Fibroblast of lung (primary cell): ENCODE results near the gene SEMA5B. TPM values are rescaled to one million over a fixed set of nuclear protein-coding genes. Genes with fewer than 3 reads are reported as not detected.

Experiments used
- DNase-seq, 2 donors: peaks; one replicate each; pipeline versions ENCODE4 v3.0.0 to v3.0.0-alpha.2; 2010; ENCODE audit warnings: low read depth in 2 of 2
- H2AFZ ChIP-seq: 2 replicates; pipeline ENCODE4 v1.5.1; 2012; ENCODE audit warnings: low read length, control low read depth, inconsistent platforms
- H3K27ac ChIP-seq: 2 replicates; pipeline ENCODE4 v1.5.1; 2011; ENCODE audit warnings: low read length, control low read depth; ENCODE audit not compliant: insufficient read depth
- H3K27me3 ChIP-seq: 2 replicates; pipeline ENCODE4 v1.5.1; 2011; ENCODE audit warnings: mild to moderate bottlenecking, low read length; ENCODE audit not compliant: control insufficient read depth, insufficient read depth
- H3K36me3 ChIP-seq: 2 replicates; pipeline ENCODE4 v1.5.1; 2011; ENCODE audit warnings: low read length; ENCODE audit not compliant: control insufficient read depth, insufficient read depth
- H3K4me1 ChIP-seq: 2 replicates; pipeline ENCODE4 v1.5.1; 2011; ENCODE audit warnings: low read length; ENCODE audit not compliant: control insufficient read depth, insufficient read depth; ENCODE audit errors: extremely low read depth
- H3K4me2 ChIP-seq: 2 replicates; pipeline ENCODE4 v1.5.1; 2011; ENCODE audit warnings: low read length, control low read depth; ENCODE audit not compliant: insufficient read depth; ENCODE audit errors: extremely low read depth
- H3K4me3 ChIP-seq, 4 experiments: fragments of 200-600 bp in 1 of 4; sonication (generic) in 1 of 4; replicated peaks in 1 of 4; 2 replicates each; pipeline ENCODE4 v1.5.1; 2011 to 2016; ENCODE audit warnings: low read length in 4 of 4, low read depth in 3 of 4, mild to moderate bottlenecking in 3 of 4, control low read depth in 2 of 4, inconsistent platforms in 1 of 4, mixed read lengths in 1 of 4; ENCODE audit not compliant: insufficient read depth in 1 of 4; ENCODE audit errors: control extremely low read depth in 1 of 4
- H3K79me2 ChIP-seq: 2 replicates; pipeline ENCODE4 v1.5.1; 2012; ENCODE audit warnings: mild to moderate bottlenecking, low read length, inconsistent platforms; ENCODE audit not compliant: control insufficient read depth, insufficient read depth
- H3K9ac ChIP-seq: 2 replicates; pipeline ENCODE4 v1.5.1; 2011; ENCODE audit warnings: mild to moderate bottlenecking, low read length, control low read depth; ENCODE audit not compliant: insufficient read depth
- H3K9me3 ChIP-seq: 2 replicates; pipeline ENCODE4 v1.5.1; 2012; ENCODE audit warnings: low read depth, low read length; ENCODE audit not compliant: control insufficient read depth, insufficient read depth
- H4K20me1 ChIP-seq: 2 replicates; pipeline ENCODE4 v1.5.1; 2011; ENCODE audit warnings: low read length; ENCODE audit not compliant: control insufficient read depth, insufficient read depth; ENCODE audit errors: extremely low read depth
- EZH2 ChIP-seq: IDR thresholded peaks from 2 replicates; pipeline ENCODE4 v1.5.1; 2012; ENCODE audit warnings: low read length, control low read depth, mild to moderate bottlenecking; ENCODE audit errors: missing control alignments
- polyA plus RNA-seq, 2 donors: library from polyadenylated mRNA; depleted of rRNA in 1 of 2; stranded (reverse) in 1 of 2; unstranded in 1 of 2; fragments of >200 nt; gene quantifications; 2 replicates each; pipeline ENCODE4 v1.2.1, GENCODE V29; 2011 to 2012; ENCODE audit warnings: missing spikeins in 1 of 2
- total RNA-seq: library from RNA; depleted of rRNA; stranded (reverse); fragments of >200 nt; gene quantifications from 2 replicates; pipeline ENCODE4 v1.2.1, GENCODE V29; 2014
- TF ChIP-seq, protein P1 (sequence below), 2 donors: IDR thresholded peaks in 1 of 2; conservative IDR thresholded peaks in 1 of 2; 1 replicate in 1 of 2; 2 replicates in 1 of 2; pipeline ENCODE4 v1.5.1; 2011 to 2012; ENCODE audit warnings: low read length in 2 of 2, control low read depth in 1 of 2, inconsistent platforms in 1 of 2, low read depth in 1 of 2, mild to moderate bottlenecking in 1 of 2

Gene SEMA5B
- total and polyA plus RNA-seq, 2 donors (not counting 1 experiment from before 2014, with no cell fraction given) = not detected

DNA sequence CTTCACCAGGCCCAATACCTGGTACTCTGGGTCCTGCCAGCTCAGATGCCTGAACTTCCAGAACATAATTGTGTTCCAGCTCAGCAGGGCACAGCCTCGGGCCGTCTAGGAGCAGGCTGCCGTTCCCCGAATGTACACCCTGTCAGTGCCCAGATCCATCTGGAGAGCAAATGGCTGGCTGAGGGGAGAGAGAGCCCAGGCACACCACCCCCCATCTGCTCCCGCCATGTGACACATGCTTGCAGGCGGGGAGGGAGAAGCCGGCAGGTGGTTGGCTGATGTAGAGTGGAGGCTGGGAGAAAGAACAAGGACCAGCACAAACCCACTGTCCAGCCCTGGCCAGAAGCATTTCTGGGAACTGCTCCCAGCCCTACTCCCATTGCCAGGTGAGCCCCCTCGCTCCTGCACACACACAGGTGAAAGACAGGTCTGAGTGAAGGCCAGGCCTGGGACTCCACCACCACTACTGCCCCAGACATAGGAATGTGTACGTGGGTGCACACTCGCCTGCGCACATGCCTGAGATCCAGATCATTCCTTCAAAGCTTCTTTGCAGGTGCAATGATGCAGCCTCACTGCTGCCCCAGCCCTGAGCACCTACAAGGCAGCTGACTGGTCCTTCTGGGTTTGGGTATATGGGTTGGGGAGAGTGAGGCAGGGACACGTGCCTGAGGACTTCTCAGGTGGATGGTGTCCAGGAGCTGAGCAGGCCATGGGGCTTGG, 53.5 kb downstream of the SEMA5B start:
- Histone ChIP-seq H3K4me3 (no peak overlapping the region), H3K27me3 (peaks cover 9% of the 10 kb centered on the region), H3K4me1 (peaks cover 3% of the 10 kb centered on the region), H3K36me3 (no peaks in the 10 kb centered on the region), H3K4me2 (no peak overlapping the region), H2AFZ (no peak overlapping the region), H3K79me2 (no peaks in the 10 kb centered on the region), H3K9me3 (no peaks in the 10 kb centered on the region), H3K27ac (no peak overlapping the region), H3K9ac (no peak overlapping the region), H4K20me1 (no peaks in the 10 kb centered on the region)
- TF ChIP-seq, protein P1, sequence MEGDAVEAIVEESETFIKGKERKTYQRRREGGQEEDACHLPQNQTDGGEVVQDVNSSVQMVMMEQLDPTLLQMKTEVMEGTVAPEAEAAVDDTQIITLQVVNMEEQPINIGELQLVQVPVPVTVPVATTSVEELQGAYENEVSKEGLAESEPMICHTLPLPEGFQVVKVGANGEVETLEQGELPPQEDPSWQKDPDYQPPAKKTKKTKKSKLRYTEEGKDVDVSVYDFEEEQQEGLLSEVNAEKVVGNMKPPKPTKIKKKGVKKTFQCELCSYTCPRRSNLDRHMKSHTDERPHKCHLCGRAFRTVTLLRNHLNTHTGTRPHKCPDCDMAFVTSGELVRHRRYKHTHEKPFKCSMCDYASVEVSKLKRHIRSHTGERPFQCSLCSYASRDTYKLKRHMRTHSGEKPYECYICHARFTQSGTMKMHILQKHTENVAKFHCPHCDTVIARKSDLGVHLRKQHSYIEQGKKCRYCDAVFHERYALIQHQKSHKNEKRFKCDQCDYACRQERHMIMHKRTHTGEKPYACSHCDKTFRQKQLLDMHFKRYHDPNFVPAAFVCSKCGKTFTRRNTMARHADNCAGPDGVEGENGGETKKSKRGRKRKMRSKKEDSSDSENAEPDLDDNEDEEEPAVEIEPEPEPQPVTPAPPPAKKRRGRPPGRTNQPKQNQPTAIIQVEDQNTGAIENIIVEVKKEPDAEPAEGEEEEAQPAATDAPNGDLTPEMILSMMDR (conservative IDR thresholded peaks at IDR 0.05 in 1 of 2, IDR thresholded peaks at IDR 0.05 in 1 of 2; ENCODE audit: low read depth in 1 of 2, low read length in 2 of 2) = no peak
- TF ChIP-seq EZH2 = no peak
- peak in 1 of 2 donors; percentile 22 for DNase-seq

DNA sequence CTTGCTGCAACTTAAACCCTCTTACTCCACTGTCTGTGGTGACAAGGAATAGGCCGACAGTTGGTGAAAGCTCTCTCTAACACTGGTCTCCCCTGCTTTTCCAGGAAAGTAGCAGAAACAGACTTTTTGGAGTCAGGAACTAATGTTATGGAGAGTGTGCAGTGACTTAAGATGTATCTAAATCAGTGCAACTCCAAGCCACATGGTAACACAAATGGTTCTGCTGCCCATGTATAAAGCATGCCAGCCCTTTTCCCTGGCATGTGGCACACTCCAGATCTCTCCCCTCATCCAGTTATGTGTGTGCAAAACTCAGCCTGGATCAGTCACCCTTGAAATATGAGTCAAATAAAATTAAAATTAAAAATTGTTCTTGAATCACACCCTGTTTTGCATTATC, 55.4 kb downstream of the SEMA5B start:
- Histone ChIP-seq H3K9ac (no peak overlapping the region), H3K36me3 (no peaks in the 10 kb centered on the region), H4K20me1 (no peaks in the 10 kb centered on the region), H3K4me2 (no peak overlapping the region), H3K4me1 (no peaks in the 10 kb centered on the region), H3K27me3 (peaks cover 9% of the 10 kb centered on the region), H3K9me3 (no peaks in the 10 kb centered on the region), H3K4me3 (no peak overlapping the region), H2AFZ (no peak overlapping the region), H3K27ac (no peak overlapping the region), H3K79me2 (no peaks in the 10 kb centered on the region)
- no peak for DNase-seq
- TF ChIP-seq EZH2 = no peak
- TF ChIP-seq, protein P1 (conservative IDR thresholded peaks at IDR 0.05 in 1 of 2, IDR thresholded peaks at IDR 0.05 in 1 of 2; ENCODE audit: low read depth in 1 of 2, low read length in 2 of 2) = no peak

DNA sequence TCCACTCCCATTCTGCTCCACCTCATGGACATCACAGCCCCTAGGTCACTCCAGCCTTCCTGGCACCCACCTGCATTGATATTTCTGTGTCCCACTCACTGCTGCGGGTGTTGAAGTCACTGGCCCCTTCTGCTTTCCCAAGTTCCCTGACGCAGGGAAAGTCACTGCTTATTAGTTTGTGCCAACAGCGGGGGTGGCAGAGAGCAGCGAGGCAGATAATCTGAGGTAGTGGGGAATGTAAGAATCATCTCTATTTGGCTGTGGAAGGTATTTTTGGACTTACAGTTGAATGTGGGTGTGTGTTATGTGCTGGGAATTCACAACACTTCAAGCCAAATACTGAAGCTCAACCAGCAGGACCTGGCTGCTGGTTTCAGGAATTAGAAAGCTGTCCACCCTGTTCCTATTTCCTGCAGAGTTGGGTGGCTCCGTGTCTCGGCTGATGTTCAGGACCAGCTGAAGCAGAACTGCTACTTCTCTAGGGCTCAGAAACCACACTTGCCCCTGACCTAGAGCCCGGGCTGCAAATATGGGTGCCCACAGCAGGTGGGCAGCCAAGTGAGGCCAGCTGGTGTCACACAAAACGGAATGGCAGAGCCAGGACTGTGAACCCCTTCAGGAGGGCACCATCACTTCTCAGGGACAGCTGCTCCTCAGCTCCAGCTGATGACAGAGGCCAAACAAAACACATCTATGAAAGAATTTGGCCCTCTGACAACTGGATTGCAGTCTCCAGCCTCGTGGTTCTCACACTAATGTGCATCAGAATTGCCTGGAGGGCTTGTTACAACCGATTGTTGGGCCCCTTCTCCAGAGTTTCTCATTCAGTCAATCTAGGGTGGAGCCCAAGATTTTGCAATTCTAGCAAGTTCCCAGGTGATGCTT, 57.7 kb downstream of the SEMA5B start:
- peaks cover 15% of the 10 kb centered on the region for H3K27me3 ChIP-seq
- H3K4me1 ChIP-seq = no peaks in the 10 kb centered on the region
- H4K20me1 ChIP-seq = no peaks in the 10 kb centered on the region
- H3K9ac ChIP-seq = no peak overlapping the region
- no peaks in the 10 kb centered on the region for H3K79me2 ChIP-seq
- TF ChIP-seq EZH2 = no peak
- TF ChIP-seq, protein P1 (conservative IDR thresholded peaks at IDR 0.05 in 1 of 2, IDR thresholded peaks at IDR 0.05 in 1 of 2; ENCODE audit: low read depth in 1 of 2, low read length in 2 of 2) = no peak
- no peak overlapping the region for H2AFZ ChIP-seq
- DNase-seq = peak; percentile 23 to 91
- no peak overlapping the region for H3K4me2 ChIP-seq
- no peak overlapping the region for H3K27ac ChIP-seq
- H3K9me3 ChIP-seq = no peaks in the 10 kb centered on the region
- no peak overlapping the region for H3K4me3 ChIP-seq
- no peaks in the 10 kb centered on the region for H3K36me3 ChIP-seq
